Measurements from ENCODE around the gene DIRAS2.
A peak's percentile ranks its signal among the peaks of the same experiment; 100 is the strongest.
"Not testable (repeated sequence)": the region's sequence is repeated elsewhere in the genome, so short reads cannot be mapped to it uniquely, and the experiment has no call there.

DIRAS2 gene

GRCh38 chr9:90659650-90660364 is 17.2 kb upstream of the DIRAS2 start:
- in situ Hi-C loops (cut with HindIII; ENCODE audit: low pct_ligation_motif_present, low sequenced_read_pairs), result no loop called here
- Histone ChIP-seq H3K27me3 (replicated peaks) (no peaks in the 10 kb centered on the region), H3K36me3 (replicated peaks) (no peaks in the 10 kb centered on the region), H3K4me3 (ENCODE audit: low read depth, low read length) (no peak overlapping the region), H3K27ac (peak overlapping the region; percentile 41)
- TF ChIP-seq CTCF (IDR thresholded peaks at IDR 0.05; ENCODE audit: low read depth, low read length, missing control alignments), result no peak
- peak; percentile 57 for DNase-seq

- H3K27me3 ChIP-seq (replicated peaks), result no peaks in the 10 kb centered on the region
These were observed 16.2 kb upstream of the DIRAS2 start for GRCh38 chr9:90658783-90659182.

DNA sequence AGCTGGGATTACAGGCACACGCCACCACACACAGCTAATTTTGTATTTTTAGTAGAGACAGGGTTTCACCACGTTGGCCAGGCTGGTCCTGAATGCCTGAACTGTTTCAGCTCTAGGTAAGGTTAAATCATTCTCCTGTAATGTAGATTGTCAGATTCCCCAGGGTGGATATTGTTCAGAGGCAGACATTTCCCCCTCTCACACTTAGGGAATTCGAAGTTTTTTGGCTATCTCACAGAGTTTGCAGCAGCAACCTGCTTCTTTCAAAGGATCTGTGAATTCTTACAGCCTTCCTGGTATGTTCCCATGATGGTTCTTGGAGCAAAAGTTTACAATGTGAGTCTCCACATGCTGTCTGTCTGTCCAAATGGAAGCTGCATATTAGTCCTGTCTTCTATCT is 15.6 kb upstream of the DIRAS2 start:
- H3K36me3 ChIP-seq (replicated peaks), result no peaks in the 10 kb centered on the region
- in situ Hi-C loops (cut with HindIII; ENCODE audit: low pct_ligation_motif_present, low sequenced_read_pairs), result no loop called here
- no peaks in the 10 kb centered on the region for H3K27me3 ChIP-seq (replicated peaks)
- DNase-seq, result no peak
- H3K4me3 ChIP-seq (ENCODE audit: low read depth, low read length), result no peak overlapping the region
- no peak for TF ChIP-seq CTCF (IDR thresholded peaks at IDR 0.05; ENCODE audit: low read depth, low read length, missing control alignments)
- no peak overlapping the region for H3K27ac ChIP-seq

More at GRCh38 chr9:90658783-90659182, 16.2 kb upstream of the DIRAS2 start:
- no peak overlapping the region for H3K27ac ChIP-seq
- H3K36me3 ChIP-seq (replicated peaks), result no peaks in the 10 kb centered on the region
- in situ Hi-C loops (cut with HindIII; ENCODE audit: low pct_ligation_motif_present, low sequenced_read_pairs), result no loop called here
- DNase-seq, result no peak
- no peak for TF ChIP-seq CTCF (IDR thresholded peaks at IDR 0.05; ENCODE audit: low read depth, low read length, missing control alignments)
- H3K4me3 ChIP-seq (ENCODE audit: low read depth, low read length), result no peak overlapping the region

DNA sequence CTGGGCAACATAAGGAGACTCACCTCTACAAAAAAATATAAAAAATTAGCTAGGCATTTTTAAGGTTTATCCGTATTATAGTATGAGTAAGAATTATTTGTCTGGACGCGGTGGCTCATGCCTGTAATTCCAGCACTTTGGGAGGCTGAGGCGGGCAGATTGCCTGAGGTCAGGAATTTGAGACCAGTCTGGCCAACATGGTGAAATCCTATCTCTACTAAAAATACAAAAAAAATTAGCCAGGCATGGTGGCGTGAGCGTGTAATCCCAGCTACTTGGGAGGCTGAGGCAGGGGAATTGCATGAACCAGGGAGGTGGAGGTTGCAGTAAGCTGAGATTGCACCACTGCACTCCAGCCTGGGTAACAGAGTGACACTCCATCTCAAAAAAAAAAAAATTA is 14.3 kb upstream of the DIRAS2 start:
- H3K4me3 ChIP-seq (ENCODE audit: low read depth, low read length); H3K27me3 ChIP-seq (replicated peaks); in situ Hi-C loops (cut with HindIII; ENCODE audit: low pct_ligation_motif_present, low sequenced_read_pairs); H3K36me3 ChIP-seq (replicated peaks); H3K27ac ChIP-seq: not testable (repeated sequence)
- DNase-seq, result peak; percentile 1

GRCh38 chr9:90651246-90651645 is 8.6 kb upstream of the DIRAS2 start:
- no peak for TF ChIP-seq CTCF (IDR thresholded peaks at IDR 0.05; ENCODE audit: low read depth, low read length, missing control alignments)
- no peak for DNase-seq
- no peaks in the 10 kb centered on the region for H3K27me3 ChIP-seq (replicated peaks)
- no peaks in the 10 kb centered on the region for H3K36me3 ChIP-seq (replicated peaks)
- in situ Hi-C loops (cut with HindIII; ENCODE audit: low pct_ligation_motif_present, low sequenced_read_pairs), result no loop called here
- no peak overlapping the region for H3K27ac ChIP-seq
- H3K4me3 ChIP-seq (ENCODE audit: low read depth, low read length), result no peak overlapping the region

GRCh38 chr9:90647843-90648242 is 5.2 kb upstream of the DIRAS2 start:
- Histone ChIP-seq H3K27me3 (replicated peaks) (no peaks in the 10 kb centered on the region), H3K36me3 (replicated peaks) (no peaks in the 10 kb centered on the region), H3K27ac (no peak overlapping the region), H3K4me3 (ENCODE audit: low read depth, low read length) (no peak overlapping the region)
- no peak for TF ChIP-seq CTCF (IDR thresholded peaks at IDR 0.05; ENCODE audit: low read depth, low read length, missing control alignments)
- DNase-seq, result no peak
- in situ Hi-C loops (cut with HindIII; ENCODE audit: low pct_ligation_motif_present, low sequenced_read_pairs), result no loop called here

Data from brain microvascular endothelial cell (primary cell).